GM12873 (cell line): ENCODE data around the gene KARS1.

Source experiments
- CTCF ChIP-seq: IDR thresholded peaks from 2 replicates; pipeline ENCODE4 v1.5.1; 2012; ENCODE audit warnings: low read depth, mild to moderate bottlenecking, moderate library complexity, low read length, control low read depth; ENCODE audit not compliant: insufficient read depth; ENCODE audit errors: missing control alignments

KARS1 gene

GRCh38 chr16:75647492-75648264, at the start of gene KARS1, which contains the start of gene TERF2IP:
Gene KARS1 (minus strand): TSS chr16:75647665. CDS start chr16:75647639, 26 bp downstream.
Gene TERF2IP (plus strand): TSS chr16:75647773. CDS start chr16:75647883, 110 bp downstream.
- TF ChIP-seq CTCF = no peak

- TF ChIP-seq CTCF = peak; percentile 37
These were observed 48.2 kb upstream of the KARS1 start for GRCh38 chr16:75695708-75696107.

GRCh38 chr16:75687361-75687760, 39.9 kb upstream of the KARS1 start:
- TF ChIP-seq CTCF = no peak

GRCh38 chr16:75682308-75682707, 34.8 kb upstream of the KARS1 start:
- TF ChIP-seq CTCF = no peak

- no peak for TF ChIP-seq CTCF
These were observed 31.9 kb upstream of the KARS1 start for GRCh38 chr16:75679366-75679765.

GRCh38 chr16:75676909-75677308, 29.4 kb upstream of the KARS1 start, which contains the start of gene CPHXL2:
Gene CPHXL2 (minus strand): TSS chr16:75677009. CDS start chr16:75676999, 10 bp downstream.
- no peak for TF ChIP-seq CTCF

- TF ChIP-seq CTCF = no peak
These were observed 20.0 kb upstream of the KARS1 start for GRCh38 chr16:75667503-75667902.
